Transverse colon (tissue), 4 donors: ENCODE measurements around the gene TM6SF1.

Experiments used
- EP300 ChIP-seq: sonication (generic); formaldehyde crosslinking; IDR thresholded peaks from one replicate; pipeline ENCODE4 v1.6.1; 2017; ENCODE audit warnings: antibody characterized with exemption, low read depth
- POLR2A ChIP-seq: fragments of 450-650 bp; IDR thresholded peaks from one replicate; pipeline ENCODE4 v1.6.1; 2016; ENCODE audit warnings: antibody characterized with exemption, mild to moderate bottlenecking, moderate library complexity
- POLR2AphosphoS5 ChIP-seq, 3 donors: sonication (generic); formaldehyde crosslinking; IDR thresholded peaks; one replicate each; pipeline ENCODE4 v1.6.1; 2016; ENCODE audit warnings: antibody characterized with exemption in 3 of 3
- TF ChIP-seq, protein P1 (sequence below), 5 experiments: fragments of 200-600 bp in 3 of 5; fragments of 450-650 bp in 2 of 5; sonication (generic) in 3 of 5; IDR thresholded peaks; 1 replicate in 2 of 5; 2 replicates in 3 of 5; pipeline ENCODE4 v1.5.1; 2016 to 2017; ENCODE audit warnings: antibody characterized with exemption in 5 of 5, inconsistent platforms in 3 of 5, mild to moderate bottlenecking in 2 of 5, moderate library complexity in 1 of 5

DNA sequence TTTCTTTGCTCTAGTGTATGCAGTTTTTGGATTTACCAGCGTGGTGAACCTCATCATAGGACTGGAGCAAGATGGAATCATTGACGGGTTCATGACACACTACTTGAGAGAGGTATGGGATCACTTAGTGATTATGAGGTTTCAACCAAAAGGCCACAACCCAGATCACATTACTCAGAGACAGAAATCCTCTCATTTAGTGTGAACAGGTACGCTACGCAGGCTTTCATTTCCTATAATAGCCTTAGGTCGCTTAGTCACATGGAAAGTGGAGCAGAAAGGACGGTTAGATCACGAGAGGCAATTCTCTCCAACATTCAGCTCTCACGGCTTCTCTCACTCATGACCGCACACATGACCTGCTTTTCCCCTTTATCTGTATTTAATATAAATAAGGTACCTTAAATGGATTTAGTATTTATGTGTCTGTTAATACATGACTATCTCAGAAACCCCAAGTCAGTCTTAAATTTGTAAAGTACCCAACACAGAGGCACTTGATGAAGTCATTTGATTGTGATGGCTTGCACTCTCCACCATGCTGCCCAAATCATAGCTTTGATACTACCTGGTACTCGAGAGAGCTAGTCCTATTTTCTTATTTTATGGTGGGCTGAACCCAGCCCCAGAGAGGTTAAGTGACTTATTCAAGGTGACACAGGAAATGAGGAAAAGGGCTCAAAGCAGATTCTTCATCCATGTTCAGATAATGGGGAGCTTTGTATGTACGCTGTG is 8.6 kb downstream of the TM6SF1 start:
- TF ChIP-seq, protein P1, sequence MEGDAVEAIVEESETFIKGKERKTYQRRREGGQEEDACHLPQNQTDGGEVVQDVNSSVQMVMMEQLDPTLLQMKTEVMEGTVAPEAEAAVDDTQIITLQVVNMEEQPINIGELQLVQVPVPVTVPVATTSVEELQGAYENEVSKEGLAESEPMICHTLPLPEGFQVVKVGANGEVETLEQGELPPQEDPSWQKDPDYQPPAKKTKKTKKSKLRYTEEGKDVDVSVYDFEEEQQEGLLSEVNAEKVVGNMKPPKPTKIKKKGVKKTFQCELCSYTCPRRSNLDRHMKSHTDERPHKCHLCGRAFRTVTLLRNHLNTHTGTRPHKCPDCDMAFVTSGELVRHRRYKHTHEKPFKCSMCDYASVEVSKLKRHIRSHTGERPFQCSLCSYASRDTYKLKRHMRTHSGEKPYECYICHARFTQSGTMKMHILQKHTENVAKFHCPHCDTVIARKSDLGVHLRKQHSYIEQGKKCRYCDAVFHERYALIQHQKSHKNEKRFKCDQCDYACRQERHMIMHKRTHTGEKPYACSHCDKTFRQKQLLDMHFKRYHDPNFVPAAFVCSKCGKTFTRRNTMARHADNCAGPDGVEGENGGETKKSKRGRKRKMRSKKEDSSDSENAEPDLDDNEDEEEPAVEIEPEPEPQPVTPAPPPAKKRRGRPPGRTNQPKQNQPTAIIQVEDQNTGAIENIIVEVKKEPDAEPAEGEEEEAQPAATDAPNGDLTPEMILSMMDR (IDR thresholded peaks at IDR 0.05), result no peak
- TF ChIP-seq EP300 (no peak), POLR2A (no peak), POLR2AphosphoS5 (IDR thresholded peaks at IDR 0.05) (no peak)
